ENCODE results near the gene DGKD. TPM values are rescaled to one million over a fixed set of nuclear protein-coding genes. Genes with fewer than 3 reads are reported as not detected.

DGKD gene
- total RNA-seq, 6 experiments from 2014 or later: 6.5 to 16.6 (median 14.2) TPM

DNA sequence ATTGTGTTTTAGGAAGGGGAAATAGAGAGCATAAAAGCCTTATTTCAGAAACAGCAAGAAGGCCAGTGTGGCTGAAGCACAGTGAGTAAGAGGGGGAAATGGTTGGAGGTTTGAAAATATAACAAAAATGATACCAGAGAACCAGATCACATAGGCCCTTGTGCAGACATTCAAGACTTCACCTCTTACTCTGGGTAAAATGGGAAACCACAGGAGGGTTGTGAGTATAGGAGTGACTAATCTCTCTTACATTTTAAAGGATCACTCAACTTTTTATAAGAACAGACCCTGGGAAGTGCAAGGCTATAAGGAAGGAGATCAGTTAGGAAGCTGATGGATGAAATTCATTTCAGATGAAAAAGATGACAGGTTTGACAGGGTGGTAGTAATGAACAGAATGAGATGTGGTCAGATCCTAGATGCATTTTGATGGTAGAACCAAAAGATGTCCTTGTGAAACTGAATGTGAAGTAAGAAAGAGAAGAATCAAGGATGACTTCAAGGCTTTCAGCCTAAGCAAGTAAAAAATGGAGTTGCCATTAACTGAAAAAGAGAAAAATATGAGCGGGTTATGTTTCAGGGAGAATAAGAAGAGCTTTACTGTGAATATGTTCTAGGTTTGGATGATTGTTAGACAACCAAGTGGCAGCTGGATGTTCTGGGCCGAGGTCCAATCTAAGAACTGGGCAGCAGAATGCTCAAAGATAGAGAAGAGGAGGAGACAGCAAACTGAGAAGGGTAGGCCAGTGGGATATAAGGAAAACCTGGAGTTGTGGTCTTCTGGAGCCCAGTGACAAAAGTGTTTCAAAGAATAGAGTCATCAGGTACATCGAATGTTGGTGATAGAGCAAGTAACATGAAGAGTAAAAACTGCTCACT is 147.1 kb downstream of the DGKD start:
- 88% methylated on average over 3 of the region's 3 CpGs for WGBS (ENCODE audit: insufficient coverage, low coverage, low lambda C conversion rate, missing lambda C conversion rate)
- Histone ChIP-seq H3K4me1 (no peaks in the 10 kb centered on the region), H3K4me3 (no peak overlapping the region), H3K27ac (no peak overlapping the region), H3K27me3 (no peaks in the 10 kb centered on the region), H3K36me3 (peaks cover 0 to 10% (median 2%) of the 10 kb centered on the region in 4 donors), H3K9me3 (no peaks in the 10 kb centered on the region)
- ATAC-seq (no peak), DNase-seq (no peak)
- intact Hi-C loops (cut with DNase I): no loop called here
- no peak for TF ChIP-seq POLR2A (IDR thresholded peaks at IDR 0.05)
- TF ChIP-seq, protein P1, sequence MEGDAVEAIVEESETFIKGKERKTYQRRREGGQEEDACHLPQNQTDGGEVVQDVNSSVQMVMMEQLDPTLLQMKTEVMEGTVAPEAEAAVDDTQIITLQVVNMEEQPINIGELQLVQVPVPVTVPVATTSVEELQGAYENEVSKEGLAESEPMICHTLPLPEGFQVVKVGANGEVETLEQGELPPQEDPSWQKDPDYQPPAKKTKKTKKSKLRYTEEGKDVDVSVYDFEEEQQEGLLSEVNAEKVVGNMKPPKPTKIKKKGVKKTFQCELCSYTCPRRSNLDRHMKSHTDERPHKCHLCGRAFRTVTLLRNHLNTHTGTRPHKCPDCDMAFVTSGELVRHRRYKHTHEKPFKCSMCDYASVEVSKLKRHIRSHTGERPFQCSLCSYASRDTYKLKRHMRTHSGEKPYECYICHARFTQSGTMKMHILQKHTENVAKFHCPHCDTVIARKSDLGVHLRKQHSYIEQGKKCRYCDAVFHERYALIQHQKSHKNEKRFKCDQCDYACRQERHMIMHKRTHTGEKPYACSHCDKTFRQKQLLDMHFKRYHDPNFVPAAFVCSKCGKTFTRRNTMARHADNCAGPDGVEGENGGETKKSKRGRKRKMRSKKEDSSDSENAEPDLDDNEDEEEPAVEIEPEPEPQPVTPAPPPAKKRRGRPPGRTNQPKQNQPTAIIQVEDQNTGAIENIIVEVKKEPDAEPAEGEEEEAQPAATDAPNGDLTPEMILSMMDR (IDR thresholded peaks at IDR 0.05): no peak

DNA sequence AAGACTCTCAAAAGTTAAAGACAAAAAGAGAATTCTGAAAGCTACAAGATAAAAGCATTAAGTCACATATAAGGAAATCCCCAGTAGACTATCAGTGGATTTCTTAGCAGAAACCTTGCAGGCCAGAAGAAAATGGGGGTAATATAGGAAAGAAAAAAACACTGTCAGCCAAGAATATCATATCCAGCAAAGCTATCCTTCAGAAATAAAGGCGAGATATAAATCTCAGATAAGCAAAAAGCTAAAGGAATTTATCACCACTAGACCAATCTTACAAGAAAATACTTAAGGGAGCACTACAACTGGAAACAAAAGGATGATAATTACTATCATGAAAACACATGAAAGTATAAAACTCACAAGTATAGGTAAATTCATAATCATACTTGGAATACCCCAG is 149.2 kb downstream of the DGKD start:
- intact Hi-C loops (cut with DNase I): no loop called here
- no peaks in the 10 kb centered on the region for H3K27me3 ChIP-seq
- H3K4me1 ChIP-seq: no peaks in the 10 kb centered on the region
- WGBS (ENCODE audit: insufficient coverage, low coverage, low lambda C conversion rate, missing lambda C conversion rate): 100% methylated on average over 1 of the region's 1 CpG
- no peak overlapping the region for H3K4me3 ChIP-seq
- no peak overlapping the region for H3K27ac ChIP-seq
- H3K9me3 ChIP-seq: no peaks in the 10 kb centered on the region
- H3K36me3 ChIP-seq: peaks cover 0 to 4% (median 1%) of the 10 kb centered on the region in 4 donors
- no peak for TF ChIP-seq POLR2A (IDR thresholded peaks at IDR 0.05)
- TF ChIP-seq, protein P1 (IDR thresholded peaks at IDR 0.05): no peak
- DNase-seq (no peak), ATAC-seq (no peak)

DNA sequence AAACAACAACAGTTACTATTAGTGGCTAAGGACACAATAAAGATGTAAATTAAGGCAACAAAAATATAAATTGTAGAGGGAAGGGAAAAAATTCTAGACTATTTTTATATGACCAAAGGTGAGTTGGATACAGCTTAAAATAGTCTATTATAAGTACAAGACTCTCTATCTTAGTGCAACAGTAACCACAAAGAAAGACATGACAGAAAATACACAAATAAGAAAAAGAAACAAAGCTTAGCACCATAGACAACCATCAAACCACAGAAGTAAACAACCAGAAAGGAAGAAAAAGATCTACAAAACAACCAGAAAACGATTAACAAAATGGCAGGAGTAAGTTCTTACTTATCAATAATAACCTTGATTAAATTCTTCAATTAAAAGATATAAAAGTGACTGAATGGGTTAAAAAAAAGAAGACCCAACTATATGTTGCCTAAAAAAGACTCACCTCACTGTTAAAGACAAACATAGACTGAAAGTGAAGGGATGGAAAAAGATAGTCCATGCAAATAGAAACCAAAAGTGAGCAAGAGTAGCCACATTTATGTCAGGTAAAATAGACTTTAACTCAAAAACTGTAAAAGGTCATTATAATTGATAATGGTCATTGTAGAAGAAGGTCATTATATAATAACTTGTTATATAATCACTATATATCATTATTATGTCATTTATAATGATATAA is 149.8 kb downstream of the DGKD start:
- intact Hi-C loops (cut with DNase I): no loop called here
- H3K27ac ChIP-seq: no peak overlapping the region
- H3K4me1 ChIP-seq: no peaks in the 10 kb centered on the region
- ATAC-seq (no peak), DNase-seq (no peak)
- no peak overlapping the region for H3K4me3 ChIP-seq
- TF ChIP-seq POLR2A (IDR thresholded peaks at IDR 0.05): no peak
- no peaks in the 10 kb centered on the region for H3K27me3 ChIP-seq
- 67% methylated on average over 1 of the region's 1 CpG for WGBS (ENCODE audit: insufficient coverage, low coverage, low lambda C conversion rate, missing lambda C conversion rate)
- H3K9me3 ChIP-seq: no peaks in the 10 kb centered on the region
- peaks cover 0 to 10% (median 1%) of the 10 kb centered on the region in 4 donors for H3K36me3 ChIP-seq

DNA sequence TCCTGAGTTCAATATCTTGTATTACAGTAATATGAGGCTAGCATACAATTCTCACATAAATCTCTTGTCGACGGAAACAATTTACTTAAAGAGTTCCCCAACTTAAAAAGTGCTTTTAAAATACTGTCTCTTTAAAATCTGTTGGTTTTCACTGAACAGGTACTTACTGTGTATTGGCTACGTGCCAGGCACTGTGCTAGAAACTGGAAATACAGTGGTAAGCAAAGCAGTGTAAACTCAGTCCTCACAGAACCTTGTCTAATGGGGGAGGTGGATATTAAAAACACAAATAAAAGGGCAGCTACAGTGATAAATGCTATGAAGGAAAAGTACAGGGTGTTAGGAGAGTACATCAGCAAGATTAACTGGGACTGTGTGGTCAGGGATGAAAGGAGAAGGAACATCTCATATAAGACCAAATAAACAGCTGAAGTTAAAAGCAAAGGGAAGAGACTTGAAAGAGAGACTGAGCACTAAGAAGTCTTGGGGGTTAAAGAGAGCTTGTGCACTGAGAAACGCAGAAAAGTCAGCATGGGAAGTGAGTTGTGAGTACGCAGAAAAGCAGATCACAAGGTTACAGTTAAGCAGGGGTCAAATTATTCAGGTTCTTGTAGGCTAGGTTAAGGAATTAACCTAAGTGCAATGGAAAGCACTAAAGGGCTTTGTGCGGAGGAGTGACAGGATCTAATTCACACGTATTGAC is 159.8 kb downstream of the DGKD start:
- Histone ChIP-seq H3K4me3 (no peak overlapping the region), H3K27ac (no peak overlapping the region), H3K9me3 (no peaks in the 10 kb centered on the region), H3K36me3 (peaks cover 0 to 3% (median 2%) of the 10 kb centered on the region in 4 donors), H3K27me3 (no peaks in the 10 kb centered on the region), H3K4me1 (no peaks in the 10 kb centered on the region)
- ATAC-seq: no peak
- intact Hi-C loops (cut with DNase I): no loop called here
- WGBS (ENCODE audit: insufficient coverage, low coverage, low lambda C conversion rate, missing lambda C conversion rate): 84% methylated on average over 7 of the region's 7 CpGs
- TF ChIP-seq POLR2A (IDR thresholded peaks at IDR 0.05): no peak
- TF ChIP-seq, protein P1 (IDR thresholded peaks at IDR 0.05): no peak
- DNase-seq: no peak
